C4-2B (cell line): Measurements from ENCODE around the gene ALDH8A1.

Source experiments
- ZFX ChIP-seq: fragments of 450-650 bp; IDR thresholded peaks from 2 replicates; pipeline ENCODE4 v1.6.1; 2017
- TF ChIP-seq, protein P1 (sequence below): fragments of 450-650 bp; conservative IDR thresholded peaks from 2 replicates; pipeline ENCODE4 v1.5.1; 2017; ENCODE audit warnings: mild to moderate bottlenecking

DNA sequence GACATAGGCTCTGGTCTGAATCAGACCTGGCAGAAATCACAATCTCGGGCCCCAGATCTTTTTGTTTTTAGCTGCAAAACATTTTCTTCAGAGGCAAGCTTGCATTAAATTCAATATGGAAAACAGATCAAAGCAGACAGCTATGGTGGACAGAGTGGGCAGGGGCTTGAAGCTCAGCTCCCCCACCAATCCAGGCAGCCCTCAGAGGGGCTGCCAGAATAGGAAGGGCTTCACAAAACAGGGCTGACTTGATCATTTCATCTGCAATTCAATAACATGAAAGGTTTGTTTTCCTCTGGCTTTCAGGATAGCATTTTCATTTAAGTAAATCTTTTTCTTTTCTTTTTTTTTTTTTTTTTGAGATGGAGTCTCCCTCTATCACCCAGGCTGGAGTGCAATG, 49.2 kb upstream of the ALDH8A1 start:
- TF ChIP-seq, protein P1, sequence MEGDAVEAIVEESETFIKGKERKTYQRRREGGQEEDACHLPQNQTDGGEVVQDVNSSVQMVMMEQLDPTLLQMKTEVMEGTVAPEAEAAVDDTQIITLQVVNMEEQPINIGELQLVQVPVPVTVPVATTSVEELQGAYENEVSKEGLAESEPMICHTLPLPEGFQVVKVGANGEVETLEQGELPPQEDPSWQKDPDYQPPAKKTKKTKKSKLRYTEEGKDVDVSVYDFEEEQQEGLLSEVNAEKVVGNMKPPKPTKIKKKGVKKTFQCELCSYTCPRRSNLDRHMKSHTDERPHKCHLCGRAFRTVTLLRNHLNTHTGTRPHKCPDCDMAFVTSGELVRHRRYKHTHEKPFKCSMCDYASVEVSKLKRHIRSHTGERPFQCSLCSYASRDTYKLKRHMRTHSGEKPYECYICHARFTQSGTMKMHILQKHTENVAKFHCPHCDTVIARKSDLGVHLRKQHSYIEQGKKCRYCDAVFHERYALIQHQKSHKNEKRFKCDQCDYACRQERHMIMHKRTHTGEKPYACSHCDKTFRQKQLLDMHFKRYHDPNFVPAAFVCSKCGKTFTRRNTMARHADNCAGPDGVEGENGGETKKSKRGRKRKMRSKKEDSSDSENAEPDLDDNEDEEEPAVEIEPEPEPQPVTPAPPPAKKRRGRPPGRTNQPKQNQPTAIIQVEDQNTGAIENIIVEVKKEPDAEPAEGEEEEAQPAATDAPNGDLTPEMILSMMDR = no peak
- TF ChIP-seq ZFX = no peak
